Measurements from ENCODE around the gene GRIK4.

GRCh38 chr11:120655589-120655988 is 144.0 kb downstream of the GRIK4 start:
- TF ChIP-seq POLR2AphosphoS5 (IDR thresholded peaks at IDR 0.05) (no peak), CTCF (IDR thresholded peaks at IDR 0.05) (no peak), POLR2A (IDR thresholded peaks at IDR 0.05) (no peak)
